ENCODE data around the gene TBC1D14. TPM values are rescaled to one million over a fixed set of nuclear protein-coding genes. Genes with fewer than 3 reads are reported as not detected.
"Not testable (repeated sequence)": the region's sequence is repeated elsewhere in the genome, so short reads cannot be mapped to it uniquely, and the experiment has no call there.

The TBC1D14 gene
- total RNA-seq, 4 donors from 2014 or later, result 36.0 to 56.2 (median 41.4) TPM

GRCh38 chr4:6971536-6972374 lies 62.1 kb downstream of the TBC1D14 start:
- intact Hi-C loops (cut with DNase I; ENCODE audit: low total_unique reads), result loop anchor here (2.0 kb wide), 1 partner anchor 15 kb away; no protein-coding TSS in a partner anchor
- H3K9me3 ChIP-seq, result no peaks in the 10 kb centered on the region
- no peaks in the 10 kb centered on the region for H3K27me3 ChIP-seq
- no peaks in the 10 kb centered on the region for H3K36me3 ChIP-seq
- TF ChIP-seq CTCF (IDR thresholded peaks at IDR 0.05 in 4 of 5, conservative IDR thresholded peaks at IDR 0.05 in 1 of 5), result no peak
- TF ChIP-seq POLR2A (IDR thresholded peaks at IDR 0.05), result no peak
- no peak overlapping the region for H3K4me3 ChIP-seq
- in situ Hi-C loops (cut with MboI; ENCODE audit: low sequenced_read_pairs in 4 of 4), result loop anchor here in 2 of 4 donors (5.0 kb wide), 1 partner anchor 101 kb away; no protein-coding TSS in a partner anchor
- ATAC-seq (no peak), DNase-seq (peak in 1 of 2 donors; percentile 54)
- peak overlapping the region; percentile 74 to 88 (median 84) for H3K27ac ChIP-seq
- H3K4me1 ChIP-seq, result peaks cover 40 to 51% of the 10 kb centered on the region in 2 donors

GRCh38 chr4:6972375-6972650 lies 62.7 kb downstream of the TBC1D14 start:
- Histone ChIP-seq H3K9me3 (no peaks in the 10 kb centered on the region), H3K4me1 (peaks cover 37 to 49% of the 10 kb centered on the region in 2 donors), H3K4me3 (no peak overlapping the region), H3K36me3 (no peaks in the 10 kb centered on the region), H3K27me3 (no peaks in the 10 kb centered on the region), H3K27ac (peak overlapping the region; percentile 74 to 88 (median 84))
- intact Hi-C loops (cut with DNase I; ENCODE audit: low total_unique reads) (loop anchor here (2.0 kb wide), 1 partner anchor 14 kb away; no protein-coding TSS in a partner anchor), in situ Hi-C loops (cut with MboI; ENCODE audit: low sequenced_read_pairs in 4 of 4) (loop anchor here in 2 of 4 donors (5.0 kb wide), 1 partner anchor 100 kb away; no protein-coding TSS in a partner anchor)
- ATAC-seq (no peak), DNase-seq (no peak)
- no peak for TF ChIP-seq POLR2A (IDR thresholded peaks at IDR 0.05)
- no peak for TF ChIP-seq CTCF (IDR thresholded peaks at IDR 0.05 in 4 of 5, conservative IDR thresholded peaks at IDR 0.05 in 1 of 5)

- peak overlapping the region; percentile 74 to 88 (median 84) for H3K27ac ChIP-seq
- ATAC-seq, result peak; percentile 86 to 93
- in situ Hi-C loops (cut with MboI; ENCODE audit: low sequenced_read_pairs in 4 of 4) (loop anchor here in 2 of 4 donors (5.0 kb wide), 1 partner anchor 99 kb away; no protein-coding TSS in a partner anchor), intact Hi-C loops (cut with DNase I; ENCODE audit: low total_unique reads) (loop anchor here (2.0 kb wide), 1 partner anchor 14 kb away; no protein-coding TSS in a partner anchor)
- peaks cover 37 to 47% of the 10 kb centered on the region in 2 donors for H3K4me1 ChIP-seq
- no peak for TF ChIP-seq CTCF (IDR thresholded peaks at IDR 0.05 in 4 of 5, conservative IDR thresholded peaks at IDR 0.05 in 1 of 5)
- no peak for TF ChIP-seq POLR2A (IDR thresholded peaks at IDR 0.05)
- DNase-seq, result peak; percentile 61 to 68
- no peaks in the 10 kb centered on the region for H3K36me3 ChIP-seq
- no peak overlapping the region for H3K4me3 ChIP-seq
- no peaks in the 10 kb centered on the region for H3K9me3 ChIP-seq
- H3K27me3 ChIP-seq, result no peaks in the 10 kb centered on the region
Observed at GRCh38 chr4:6972911-6973310, 63.3 kb downstream of the TBC1D14 start.

GRCh38 chr4:6974138-6974848 lies 64.7 kb downstream of the TBC1D14 start:
- Histone ChIP-seq H3K36me3 (no peaks in the 10 kb centered on the region), H3K27me3 (no peaks in the 10 kb centered on the region), H3K4me3 (no peak overlapping the region), H3K27ac (peak overlapping the region; percentile 4 to 88 (median 80)), H3K4me1 (peaks cover 36 to 37% of the 10 kb centered on the region in 2 donors), H3K9me3 (no peaks in the 10 kb centered on the region)
- in situ Hi-C loops (cut with MboI; ENCODE audit: low sequenced_read_pairs in 4 of 4), result loop anchor here in 2 of 4 donors (5.0 kb wide), 1 partner anchor 98 kb away; no protein-coding TSS in a partner anchor
- DNase-seq, result peak; percentile 56 to 76
- intact Hi-C loops (cut with DNase I; ENCODE audit: low total_unique reads), result loop anchor here (1.0 kb wide), 2 partner anchors 96 to 254 kb away; no protein-coding TSS in a partner anchor
- TF ChIP-seq CTCF (IDR thresholded peaks at IDR 0.05 in 4 of 5, conservative IDR thresholded peaks at IDR 0.05 in 1 of 5) (peak; percentile 95 to 98 (median 96)), POLR2A (IDR thresholded peaks at IDR 0.05) (no peak)
- peak; percentile 77 to 87 for ATAC-seq

- intact Hi-C loops (cut with DNase I; ENCODE audit: low total_unique reads), result not testable (repeated sequence)
Observed at GRCh38 chr4:6977846-6978245, 68.2 kb downstream of the TBC1D14 start.

More at GRCh38 chr4:6977846-6978245, 68.2 kb downstream of the TBC1D14 start:
- ATAC-seq; H3K36me3 ChIP-seq; in situ Hi-C loops (cut with MboI; ENCODE audit: low sequenced_read_pairs in 4 of 4); DNase-seq; H3K9me3 ChIP-seq; H3K27me3 ChIP-seq; H3K4me3 ChIP-seq; H3K27ac ChIP-seq: not testable (repeated sequence)
- H3K4me1 ChIP-seq, result peaks cover 22 to 29% of the 10 kb centered on the region in 2 donors

Data from gastrocnemius medialis (tissue), 4 donors.